Kidney (tissue), 14 donors: ENCODE measurements around the gene H3-3A. TPM values are rescaled to one million over a fixed set of nuclear protein-coding genes. Genes with fewer than 3 reads are reported as not detected.

Experiments
- DNase-seq, 5 donors: peaks; one replicate each; pipeline ENCODE4 v3.0.0-alpha.2; 2013 to 2020
- FAIRE-seq: peaks from 2 replicates; lab custom pipeline; 2012; peaks lifted over from hg19 to GRCh38; lab: Jason Lieb, UNC
- H3K27ac ChIP-seq, 2 donors: one replicate each; pipeline ENCODE4 v1.7.0; 2013; ENCODE audit warnings: low read depth in 2 of 2, low read length in 2 of 2, inconsistent platforms in 1 of 2
- H3K27me3 ChIP-seq: one replicate; pipeline ENCODE4 v1.7.1; 2013; ENCODE audit warnings: low read length, inconsistent platforms; ENCODE audit not compliant: control insufficient read depth, insufficient read depth
- H3K36me3 ChIP-seq, 3 donors: one replicate each; pipeline versions ENCODE4 v1.7.0 to v1.7.1; 2013; ENCODE audit warnings: low read length in 3 of 3, control low read depth in 1 of 3, inconsistent platforms in 1 of 3; ENCODE audit not compliant: insufficient read depth in 3 of 3, control insufficient read depth in 2 of 3
- H3K4me1 ChIP-seq, 3 donors: one replicate each; pipeline versions ENCODE4 v1.7.0 to v1.7.1; 2013; ENCODE audit warnings: low read length in 3 of 3, inconsistent platforms in 1 of 3, low read depth in 1 of 3; ENCODE audit not compliant: control insufficient read depth in 2 of 3, insufficient read depth in 2 of 3
- H3K4me3 ChIP-seq, 3 donors: one replicate each; pipeline versions ENCODE4 v1.7.0 to v1.8.1; 2013; ENCODE audit warnings: low read length in 3 of 3, control low read depth in 1 of 3, inconsistent platforms in 1 of 3
- H3K9ac ChIP-seq, 3 donors: one replicate each; pipeline versions ENCODE4 v1.7.0 to v1.7.1; 2013; ENCODE audit warnings: low read length in 3 of 3, control low read depth in 1 of 3, inconsistent platforms in 1 of 3
- H3K9me3 ChIP-seq, 3 donors: one replicate each; pipeline versions ENCODE4 v1.7.0 to v1.7.1; 2013; ENCODE audit warnings: low read length in 3 of 3, control low read depth in 1 of 3, inconsistent platforms in 1 of 3; ENCODE audit not compliant: control insufficient read depth in 2 of 3, insufficient read depth in 1 of 3
- CTCF ChIP-seq: IDR thresholded peaks from 3 replicates; pipeline ENCODE4 v1.5.1; 2012; ENCODE audit warnings: mild to moderate bottlenecking, moderate library complexity, borderline replicate concordance; ENCODE audit not compliant: insufficient read depth; ENCODE audit errors: extremely low read depth
- intact Hi-C: fragments of 100-400 bp; cut with DNase I; formaldehyde crosslinking; loops from one replicate; pipeline ENCODE4 v1.11.1; 2022
- polyA plus RNA-seq: library from polyadenylated mRNA; stranded (reverse); fragments of 350-450 nt; fragmentation: Illumina TruSeq; extraction: RNeasy Lipid Tissue Mini Kit (QIAGEN cat#74804); gene quantifications from one replicate; pipeline ENCODE4 v1.2.3, GENCODE V29; 2014; ENCODE audit warnings: low read depth, low replicate concordance; ENCODE audit not compliant: insufficient read depth
- total RNA-seq: library from RNA; stranded (reverse); fragmentation: NEBNext Ultra II Directional; extraction: Animal tissue kit (Norgen Biotek cat#: 25700); gene quantifications from one replicate; pipeline ENCODE4 v1.2.1, GENCODE V29; 2021
- donor health status: control.
- donor health status: control.
- donor health status: control.
- donor health status: control.
- donor health status: control.
- donor health status: DM: yes; HTN: yes; CAD: no.
- donor health status: Normal renal cell carcinoma (clear cell type).

H3-3A gene
- total and polyA plus RNA-seq, 2 donors from 2014 or later = 404 to 524 TPM

- no peak for DNase-seq
- H3K4me1 ChIP-seq = peaks cover 4 to 10% (median 10%) of the 10 kb centered on the region in 3 donors
- no peaks in the 10 kb centered on the region for H3K36me3 ChIP-seq
- TF ChIP-seq CTCF = no peak
- no peaks in the 10 kb centered on the region for H3K27me3 ChIP-seq
- no peak overlapping the region for H3K4me3 ChIP-seq
- H3K9ac ChIP-seq = no peak overlapping the region
- no peak for FAIRE-seq
- intact Hi-C loops = no loop called here
- H3K27ac ChIP-seq = no peak overlapping the region
- no peaks in the 10 kb centered on the region for H3K9me3 ChIP-seq
Measured at GRCh38 chr1:226112626-226113025, 50.1 kb downstream of the H3-3A start.

- no peaks in the 10 kb centered on the region for H3K36me3 ChIP-seq
- H3K9ac ChIP-seq = no peak overlapping the region
- no peak for FAIRE-seq
- no peaks in the 10 kb centered on the region for H3K9me3 ChIP-seq
- intact Hi-C loops = no loop called here
- TF ChIP-seq CTCF = no peak
- peaks cover 0 to 4% (median 0%) of the 10 kb centered on the region in 3 donors for H3K4me1 ChIP-seq
- H3K4me3 ChIP-seq = no peak overlapping the region
- no peaks in the 10 kb centered on the region for H3K27me3 ChIP-seq
- H3K27ac ChIP-seq = no peak overlapping the region
- DNase-seq = no peak
Measured at GRCh38 chr1:226116673-226117072, 54.2 kb downstream of the H3-3A start.

- Histone ChIP-seq H3K36me3 (no peaks in the 10 kb centered on the region), H3K4me3 (no peak overlapping the region), H3K27ac (no peak overlapping the region), H3K27me3 (no peaks in the 10 kb centered on the region), H3K9me3 (no peaks in the 10 kb centered on the region), H3K9ac (no peak overlapping the region), H3K4me1 (peaks cover 0 to 3% (median 0%) of the 10 kb centered on the region in 3 donors)
- TF ChIP-seq CTCF = no peak
- no peak for DNase-seq
- intact Hi-C loops = no loop called here
- FAIRE-seq = no peak
Measured at GRCh38 chr1:226117330-226117729, 54.8 kb downstream of the H3-3A start.

GRCh38 chr1:226118357-226118756, 55.8 kb downstream of the H3-3A start:
- Histone ChIP-seq H3K9ac (no peak overlapping the region), H3K27me3 (no peaks in the 10 kb centered on the region), H3K36me3 (no peaks in the 10 kb centered on the region), H3K9me3 (no peaks in the 10 kb centered on the region), H3K4me3 (no peak overlapping the region), H3K4me1 (peaks cover 0 to 3% (median 0%) of the 10 kb centered on the region in 3 donors), H3K27ac (no peak overlapping the region)
- intact Hi-C loops = no loop called here
- TF ChIP-seq CTCF = no peak
- DNase-seq (no peak), FAIRE-seq (no peak)
